HepG2 (cell line): ENCODE data around the gene ENGASE.

Experiments used
- JUND ChIP-seq: sonication (generic); formaldehyde crosslinking; IDR thresholded peaks from 2 replicates; pipeline ENCODE4 v1.8.0; 2022; ENCODE audit warnings: mild to moderate bottlenecking, missing genetic modification reagents
- POLR2A ChIP-seq, 2 experiments: IDR thresholded peaks; 2 replicates each; pipeline ENCODE4 v1.6.1; 2011; ENCODE audit warnings: low read depth in 2 of 2, low read length in 2 of 2, mild to moderate bottlenecking in 1 of 2, moderate library complexity in 1 of 2; ENCODE audit not compliant: insufficient read depth in 1 of 2
- SIN3A ChIP-seq: IDR thresholded peaks from 2 replicates; pipeline ENCODE4 v1.6.1; 2011; ENCODE audit warnings: low read depth, mild to moderate bottlenecking, control low read depth, low read length, borderline replicate concordance
- SMAD1 ChIP-seq: sonication (generic); formaldehyde crosslinking; IDR thresholded peaks from 2 replicates; pipeline ENCODE4 v1.4.0; 2020; ENCODE audit warnings: missing genetic modification reagents, low read depth, mild to moderate bottlenecking, borderline replicate concordance
- ZMAT3 ChIP-seq: sonication (generic); formaldehyde crosslinking; conservative IDR thresholded peaks from 2 replicates; pipeline ENCODE4 v1.7.0; 2021; ENCODE audit warnings: missing genetic modification reagents
- ZNF331 ChIP-seq: sonication (generic); formaldehyde crosslinking; IDR thresholded peaks from 2 replicates; pipeline ENCODE4 v1.4.0; 2020; ENCODE audit warnings: missing genetic modification reagents
- TF ChIP-seq, protein P1 (sequence below): sonication (generic); formaldehyde crosslinking; IDR thresholded peaks from 2 replicates; pipeline ENCODE4 v1.5.0; 2020; ENCODE audit warnings: mild to moderate bottlenecking, missing genetic modification reagents, moderate library complexity

DNA sequence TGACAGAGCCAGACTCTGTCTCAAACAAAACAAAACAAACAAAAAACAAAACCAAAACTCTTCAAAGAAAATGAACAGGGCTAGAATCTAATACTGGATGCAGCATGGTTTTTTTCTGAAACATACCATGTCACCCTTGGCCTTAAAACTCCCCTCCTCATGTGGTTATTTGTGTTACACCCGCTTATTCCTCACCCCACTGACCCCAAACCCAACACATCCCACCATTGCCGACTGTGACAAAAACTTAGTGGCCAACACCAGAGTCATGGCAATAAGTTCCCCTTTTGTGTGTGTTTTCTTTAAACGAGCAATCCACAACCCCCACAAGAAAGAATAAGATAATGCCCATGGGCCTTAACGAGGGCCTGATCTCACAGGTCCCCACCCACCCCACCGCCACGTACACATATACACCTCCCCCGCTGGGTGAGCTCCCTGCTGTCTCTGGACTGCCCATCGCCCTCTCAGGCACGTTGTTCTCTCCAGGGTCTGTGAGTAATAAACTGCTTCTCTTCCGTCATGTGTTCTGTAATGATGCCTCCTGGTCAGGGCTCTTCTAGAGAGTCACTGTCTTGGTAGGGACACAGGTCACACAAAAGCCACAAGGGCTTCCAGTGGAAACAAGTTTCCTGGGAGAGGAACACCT lies 16.8 kb upstream of the ENGASE start:
- TF ChIP-seq, protein P1, sequence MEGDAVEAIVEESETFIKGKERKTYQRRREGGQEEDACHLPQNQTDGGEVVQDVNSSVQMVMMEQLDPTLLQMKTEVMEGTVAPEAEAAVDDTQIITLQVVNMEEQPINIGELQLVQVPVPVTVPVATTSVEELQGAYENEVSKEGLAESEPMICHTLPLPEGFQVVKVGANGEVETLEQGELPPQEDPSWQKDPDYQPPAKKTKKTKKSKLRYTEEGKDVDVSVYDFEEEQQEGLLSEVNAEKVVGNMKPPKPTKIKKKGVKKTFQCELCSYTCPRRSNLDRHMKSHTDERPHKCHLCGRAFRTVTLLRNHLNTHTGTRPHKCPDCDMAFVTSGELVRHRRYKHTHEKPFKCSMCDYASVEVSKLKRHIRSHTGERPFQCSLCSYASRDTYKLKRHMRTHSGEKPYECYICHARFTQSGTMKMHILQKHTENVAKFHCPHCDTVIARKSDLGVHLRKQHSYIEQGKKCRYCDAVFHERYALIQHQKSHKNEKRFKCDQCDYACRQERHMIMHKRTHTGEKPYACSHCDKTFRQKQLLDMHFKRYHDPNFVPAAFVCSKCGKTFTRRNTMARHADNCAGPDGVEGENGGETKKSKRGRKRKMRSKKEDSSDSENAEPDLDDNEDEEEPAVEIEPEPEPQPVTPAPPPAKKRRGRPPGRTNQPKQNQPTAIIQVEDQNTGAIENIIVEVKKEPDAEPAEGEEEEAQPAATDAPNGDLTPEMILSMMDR (CRISPR knock-in tag), result no peak
- TF ChIP-seq POLR2A (IDR thresholded peaks at IDR 0.05; ENCODE audit: insufficient read depth in 1 of 2, low read depth in 2 of 2, low read length in 2 of 2), result no peak
- TF ChIP-seq ZMAT3 (CRISPR knock-in tag), result no peak
- no peak for TF ChIP-seq SIN3A
- TF ChIP-seq JUND (CRISPR knock-in tag), result no peak
- no peak for TF ChIP-seq SMAD1 (CRISPR knock-in tag)
- TF ChIP-seq ZNF331, result no peak
